ENCODE results near the gene KIF21A. TPM values are rescaled to one million over a fixed set of nuclear protein-coding genes. Genes with fewer than 3 reads are reported as not detected.

The KIF21A gene
- total RNA-seq, 1 donor, result 4.3 TPM

- no peak for DNase-seq (ENCODE audit: insufficient read length, low spot score, missing footprints)
- Histone ChIP-seq H3K79me2 (ENCODE audit: insufficient read depth, low read length) (no peaks in the 10 kb centered on the region), H3K9me3 (ENCODE audit: low read depth, low read length) (no peaks in the 10 kb centered on the region), H3K27me3 (ENCODE audit: insufficient read depth, low read length) (no peaks in the 10 kb centered on the region), H3K4me2 (ENCODE audit: insufficient read depth, low read length) (no peak overlapping the region), H3K36me3 (ENCODE audit: insufficient read depth, low read length) (no peaks in the 10 kb centered on the region), H2AFZ (ENCODE audit: low read length) (no peak overlapping the region), H3K27ac (ENCODE audit: low read depth, low read length) (no peak overlapping the region), H3K4me3 (ENCODE audit: insufficient read depth, low read length) (no peak overlapping the region), H4K20me1 (ENCODE audit: insufficient read depth, low read length) (no peaks in the 10 kb centered on the region), H3K4me1 (ENCODE audit: insufficient read depth, low read length) (no peaks in the 10 kb centered on the region)
- no peak for TF ChIP-seq CTCF (IDR thresholded peaks at IDR 0.05; ENCODE audit: extremely low read depth, low read depth, low read length)
Observed at GRCh38 chr12:39352471-39353017, 90.4 kb downstream of the KIF21A start.

- no peak for DNase-seq (ENCODE audit: insufficient read length, low spot score, missing footprints)
- no peak for TF ChIP-seq CTCF (IDR thresholded peaks at IDR 0.05; ENCODE audit: extremely low read depth, low read depth, low read length)
- H3K27me3 ChIP-seq (ENCODE audit: insufficient read depth, low read length), result no peaks in the 10 kb centered on the region
Observed at GRCh38 chr12:39351153-39351552, 91.8 kb downstream of the KIF21A start.

DNA sequence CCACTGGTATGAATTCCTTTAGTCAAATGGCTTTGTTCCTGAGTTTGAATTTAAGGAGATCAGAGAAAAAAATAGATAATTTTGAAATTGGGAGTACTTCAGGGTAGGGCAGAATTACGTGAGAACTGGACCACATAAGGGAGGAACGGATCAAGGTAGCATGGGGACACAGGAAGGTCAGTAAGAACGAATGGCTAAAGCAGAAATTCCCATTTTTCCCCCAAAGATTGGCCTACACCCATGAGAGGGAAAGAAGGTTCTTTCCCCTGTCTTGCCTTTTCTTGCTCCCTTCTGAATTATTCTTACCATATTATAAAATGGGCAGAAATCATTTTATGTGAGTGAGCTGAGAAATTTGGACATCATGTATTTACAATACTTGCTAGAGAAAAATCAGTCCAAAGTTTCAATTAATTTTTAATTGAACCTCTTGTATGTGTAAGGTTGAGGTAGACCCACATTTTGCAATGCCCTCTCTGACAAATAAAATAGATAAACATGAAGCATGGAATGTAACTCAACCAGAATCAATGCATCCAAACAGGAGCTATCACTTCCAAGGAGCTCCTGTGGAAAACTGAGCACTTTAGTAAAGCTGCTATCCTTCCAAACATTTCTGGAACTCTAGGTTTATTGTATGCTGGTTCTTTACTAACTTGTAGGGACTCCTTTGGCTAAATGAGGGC, 93.8 kb downstream of the KIF21A start:
- H3K4me2 ChIP-seq (ENCODE audit: insufficient read depth, low read length), result no peak overlapping the region
- H3K36me3 ChIP-seq (ENCODE audit: insufficient read depth, low read length), result no peaks in the 10 kb centered on the region
- no peaks in the 10 kb centered on the region for H3K4me1 ChIP-seq (ENCODE audit: insufficient read depth, low read length)
- H3K4me3 ChIP-seq (ENCODE audit: insufficient read depth, low read length), result no peak overlapping the region
- TF ChIP-seq CTCF (IDR thresholded peaks at IDR 0.05; ENCODE audit: extremely low read depth, low read depth, low read length), result no peak
- no peaks in the 10 kb centered on the region for H3K27me3 ChIP-seq (ENCODE audit: insufficient read depth, low read length)
- H3K27ac ChIP-seq (ENCODE audit: low read depth, low read length), result no peak overlapping the region
- H2AFZ ChIP-seq (ENCODE audit: low read length), result no peak overlapping the region
- no peaks in the 10 kb centered on the region for H3K79me2 ChIP-seq (ENCODE audit: insufficient read depth, low read length)
- H4K20me1 ChIP-seq (ENCODE audit: insufficient read depth, low read length), result no peaks in the 10 kb centered on the region
- no peaks in the 10 kb centered on the region for H3K9me3 ChIP-seq (ENCODE audit: low read depth, low read length)
- DNase-seq (ENCODE audit: insufficient read length, low spot score, missing footprints), result no peak

More at GRCh38 chr12:39351153-39351552, 91.8 kb downstream of the KIF21A start:
- H3K79me2 ChIP-seq (ENCODE audit: insufficient read depth, low read length), result no peaks in the 10 kb centered on the region
- H3K4me3 ChIP-seq (ENCODE audit: insufficient read depth, low read length), result no peak overlapping the region
- no peak overlapping the region for H3K4me2 ChIP-seq (ENCODE audit: insufficient read depth, low read length)
- H3K27ac ChIP-seq (ENCODE audit: low read depth, low read length), result no peak overlapping the region
- H2AFZ ChIP-seq (ENCODE audit: low read length), result no peak overlapping the region
- no peaks in the 10 kb centered on the region for H3K4me1 ChIP-seq (ENCODE audit: insufficient read depth, low read length)
- H4K20me1 ChIP-seq (ENCODE audit: insufficient read depth, low read length), result no peaks in the 10 kb centered on the region
- H3K9me3 ChIP-seq (ENCODE audit: low read depth, low read length), result no peaks in the 10 kb centered on the region
- H3K36me3 ChIP-seq (ENCODE audit: insufficient read depth, low read length), result no peaks in the 10 kb centered on the region

DNA sequence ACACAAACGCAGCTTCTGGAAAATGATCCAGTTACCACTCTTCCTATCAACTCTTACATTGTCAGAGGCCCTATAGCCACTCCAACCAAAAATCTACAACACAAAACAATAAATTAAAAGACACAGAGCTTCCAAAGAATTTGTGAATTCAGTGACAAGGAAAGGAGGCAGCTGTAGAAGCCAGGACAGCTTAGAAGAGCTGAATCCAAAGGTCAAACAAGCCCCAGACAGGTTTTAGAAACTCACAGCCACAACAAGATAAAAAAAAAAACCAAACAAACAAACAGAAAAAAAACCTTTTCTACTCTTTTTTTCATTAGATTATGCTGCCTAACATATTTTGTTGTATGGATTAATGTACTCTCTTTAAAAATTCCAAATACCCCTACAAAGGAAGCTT, 94.4 kb downstream of the KIF21A start:
- H3K36me3 ChIP-seq (ENCODE audit: insufficient read depth, low read length), result no peaks in the 10 kb centered on the region
- no peaks in the 10 kb centered on the region for H3K9me3 ChIP-seq (ENCODE audit: low read depth, low read length)
- no peaks in the 10 kb centered on the region for H3K4me1 ChIP-seq (ENCODE audit: insufficient read depth, low read length)
- H4K20me1 ChIP-seq (ENCODE audit: insufficient read depth, low read length), result no peaks in the 10 kb centered on the region
- no peak overlapping the region for H3K4me3 ChIP-seq (ENCODE audit: insufficient read depth, low read length)
- no peak for TF ChIP-seq CTCF (IDR thresholded peaks at IDR 0.05; ENCODE audit: extremely low read depth, low read depth, low read length)
- no peak overlapping the region for H3K4me2 ChIP-seq (ENCODE audit: insufficient read depth, low read length)
- H3K79me2 ChIP-seq (ENCODE audit: insufficient read depth, low read length), result no peaks in the 10 kb centered on the region
- no peak overlapping the region for H3K27ac ChIP-seq (ENCODE audit: low read depth, low read length)
- no peak for DNase-seq (ENCODE audit: insufficient read length, low spot score, missing footprints)
- no peak overlapping the region for H2AFZ ChIP-seq (ENCODE audit: low read length)
- H3K27me3 ChIP-seq (ENCODE audit: insufficient read depth, low read length), result no peaks in the 10 kb centered on the region

Measured in osteoblast (primary cell).